CD4-positive, alpha-beta T cell treated with Interleukin-17A for 4 hours (primary cell): ENCODE measurements around the gene AADAT.

Source experiments
- DNase-seq: peaks from one replicate; pipeline ENCODE4 v3.0.0-alpha.2; 2020; ENCODE audit warnings: mixed read lengths

Gene AADAT

DNA sequence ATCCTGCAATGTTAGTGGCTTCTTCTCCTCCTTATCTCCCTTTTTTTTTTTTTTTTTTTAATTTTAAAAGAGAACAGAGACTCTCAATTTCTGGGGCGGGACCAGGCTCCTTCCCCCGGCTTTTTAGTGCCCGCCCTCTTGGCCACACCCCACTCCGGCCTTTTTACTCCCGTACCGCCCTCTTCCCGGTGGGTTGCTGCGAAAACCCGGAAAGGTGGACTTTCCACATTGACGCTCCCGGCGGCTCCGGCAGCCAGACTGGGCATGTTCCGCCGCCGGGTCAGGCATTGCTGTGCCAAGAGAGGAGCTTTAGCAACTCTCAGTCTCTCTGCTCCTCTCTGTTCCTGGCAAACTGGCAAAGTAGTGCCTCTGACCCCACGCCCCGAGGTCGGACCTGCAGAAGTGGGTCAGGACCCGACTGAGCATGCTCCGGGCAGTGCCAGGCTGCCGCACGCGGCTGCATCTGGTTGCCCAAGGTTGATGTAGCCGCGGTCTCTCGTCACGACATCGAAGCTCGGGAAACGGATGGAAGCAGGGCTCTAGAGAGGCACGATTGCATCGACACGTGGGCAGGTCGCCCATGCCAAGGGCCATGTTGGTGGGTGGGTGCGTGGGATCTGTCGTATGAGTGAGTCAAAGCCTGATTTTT lies 62.5 kb downstream of the AADAT start:
- DNase-seq = peak; percentile 94

DNA sequence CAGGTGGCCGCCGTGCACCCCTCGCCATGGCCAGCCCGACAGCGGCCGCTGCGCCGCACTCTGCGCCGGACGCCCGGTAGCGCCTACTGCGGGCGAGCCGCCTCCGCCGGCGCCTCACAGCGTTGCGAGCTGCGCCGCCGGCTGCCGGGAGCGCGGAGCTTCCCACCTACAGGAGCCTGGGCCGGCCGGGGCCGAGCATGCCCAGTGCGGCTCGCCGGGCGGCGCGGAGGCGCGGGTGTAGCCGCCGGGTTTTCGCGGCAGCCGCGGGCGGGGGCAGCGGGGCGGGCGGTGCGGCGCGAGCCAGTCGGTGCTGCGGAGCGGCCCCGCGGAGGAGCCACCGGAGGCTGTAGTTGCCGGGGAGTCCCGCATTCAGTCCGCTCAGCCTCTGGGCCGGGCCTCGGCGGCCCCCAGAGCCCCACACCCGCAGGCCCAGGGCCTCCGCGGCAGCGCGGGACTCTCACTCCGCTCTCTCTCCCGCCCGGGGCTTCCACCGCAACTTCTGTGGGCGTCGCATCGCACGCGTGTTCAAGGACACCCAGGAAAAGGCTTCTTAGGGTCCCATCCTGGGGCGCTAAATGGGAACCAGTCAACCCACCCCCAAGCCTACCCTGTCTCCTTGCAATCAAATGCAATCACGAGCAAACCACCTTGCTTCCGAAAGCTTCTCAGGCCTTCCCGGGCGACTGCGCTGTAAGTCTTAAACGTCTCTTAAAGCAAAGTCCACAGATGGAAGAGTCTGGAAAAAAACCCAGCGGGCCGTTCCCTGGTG lies 63.3 kb downstream of the AADAT start, which contains the start of gene MFAP3L:
Gene MFAP3L (minus strand): TSS at position 143 of the 769 bp plus-strand sequence. CDS start 20,518 bp downstream, outside the sequence.
- DNase-seq = peak; percentile 85

DNA sequence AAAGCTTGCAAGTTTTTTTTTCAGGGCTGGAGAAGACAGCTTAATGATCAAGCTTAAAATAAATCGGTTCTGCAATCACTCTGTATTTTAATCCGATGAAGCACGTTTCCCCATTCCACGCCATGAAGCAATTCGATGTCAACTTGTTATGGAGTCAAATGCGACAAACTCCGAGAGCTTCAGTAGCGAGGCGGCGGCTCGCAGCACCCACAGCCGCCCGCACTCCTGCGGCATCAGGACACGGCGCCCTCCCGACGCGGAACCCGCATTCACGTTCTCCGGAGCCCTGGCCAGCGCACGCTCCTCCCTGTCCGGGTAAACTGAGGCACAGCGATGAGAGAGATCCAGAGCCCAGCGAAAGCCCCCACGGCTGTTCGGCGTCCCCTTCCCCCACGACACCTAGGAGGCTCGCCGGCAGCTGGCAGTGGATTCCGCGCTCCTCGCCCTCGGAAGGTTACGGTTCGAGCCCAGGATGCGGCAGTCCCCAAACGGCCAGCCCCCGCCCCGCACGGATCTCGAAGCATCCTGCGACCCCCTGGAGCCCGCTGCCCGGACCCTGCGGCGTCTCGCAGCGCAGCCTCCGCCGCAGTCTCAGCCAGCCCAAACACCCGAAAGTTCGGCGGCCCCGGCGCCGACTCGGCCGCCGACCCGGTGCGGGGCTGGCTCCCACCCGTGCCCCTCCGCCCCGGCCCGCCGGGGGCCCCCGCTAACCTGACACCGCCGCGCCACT lies 64.1 kb downstream of the AADAT start:
- DNase-seq = peak; percentile 29

DNA sequence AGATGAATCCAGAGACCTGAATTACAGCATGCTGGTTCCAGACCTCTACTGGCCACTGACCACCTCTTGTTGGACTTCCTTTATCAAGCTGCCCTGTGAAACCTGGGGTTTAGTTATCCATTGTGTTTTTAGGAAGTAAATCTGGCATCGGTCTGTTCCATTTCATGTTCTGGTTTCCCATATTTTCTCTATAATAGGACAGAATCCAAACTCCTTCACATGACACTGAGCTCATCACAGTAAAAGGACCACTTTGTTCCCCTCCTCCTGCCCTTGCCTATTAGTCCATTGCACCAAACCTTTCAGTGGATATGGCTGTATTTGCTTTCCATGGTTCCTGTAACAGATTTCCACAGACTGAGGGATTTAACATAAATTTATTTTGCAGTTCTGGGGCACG lies 67.5 kb downstream of the AADAT start:
- DNase-seq = no peak

DNA sequence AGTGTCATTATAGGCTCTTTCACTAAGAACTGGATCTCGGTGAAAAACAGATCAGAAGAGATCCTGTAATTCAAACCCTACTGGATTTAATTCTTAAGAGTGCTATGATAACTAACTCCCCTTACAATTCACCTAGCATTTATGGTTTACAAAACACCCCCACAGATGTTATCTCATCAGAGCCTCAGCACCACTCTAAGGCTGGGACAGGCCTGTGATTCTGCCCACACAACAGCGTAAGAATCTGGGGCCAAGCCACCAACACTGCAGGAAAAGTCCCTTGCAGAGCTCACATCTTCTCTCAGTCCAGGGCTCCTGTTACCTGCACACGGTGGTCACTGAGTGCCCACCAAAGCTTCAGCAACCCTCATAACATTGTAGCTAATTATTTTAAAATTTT lies 72.5 kb downstream of the AADAT start:
- DNase-seq = no peak

DNA sequence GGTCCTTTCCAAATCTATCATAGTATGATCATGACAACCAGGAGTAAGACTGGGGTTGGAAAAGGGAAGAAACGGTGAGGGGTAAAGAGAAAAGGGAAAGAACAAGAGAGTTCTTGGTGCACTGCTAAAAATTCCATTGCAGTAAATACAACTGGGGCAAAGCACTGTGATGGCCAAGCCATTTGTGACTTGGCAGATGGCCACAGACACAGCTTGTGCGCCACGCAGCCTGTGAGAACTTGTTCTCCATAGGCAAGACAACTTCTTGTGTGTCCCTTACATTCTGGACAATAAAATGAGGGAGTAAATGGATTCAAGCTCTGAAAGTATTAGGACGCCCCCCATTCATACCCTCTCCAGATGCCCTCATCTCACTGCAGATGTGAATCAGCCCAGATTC lies 74.5 kb downstream of the AADAT start:
- no peak for DNase-seq

DNA sequence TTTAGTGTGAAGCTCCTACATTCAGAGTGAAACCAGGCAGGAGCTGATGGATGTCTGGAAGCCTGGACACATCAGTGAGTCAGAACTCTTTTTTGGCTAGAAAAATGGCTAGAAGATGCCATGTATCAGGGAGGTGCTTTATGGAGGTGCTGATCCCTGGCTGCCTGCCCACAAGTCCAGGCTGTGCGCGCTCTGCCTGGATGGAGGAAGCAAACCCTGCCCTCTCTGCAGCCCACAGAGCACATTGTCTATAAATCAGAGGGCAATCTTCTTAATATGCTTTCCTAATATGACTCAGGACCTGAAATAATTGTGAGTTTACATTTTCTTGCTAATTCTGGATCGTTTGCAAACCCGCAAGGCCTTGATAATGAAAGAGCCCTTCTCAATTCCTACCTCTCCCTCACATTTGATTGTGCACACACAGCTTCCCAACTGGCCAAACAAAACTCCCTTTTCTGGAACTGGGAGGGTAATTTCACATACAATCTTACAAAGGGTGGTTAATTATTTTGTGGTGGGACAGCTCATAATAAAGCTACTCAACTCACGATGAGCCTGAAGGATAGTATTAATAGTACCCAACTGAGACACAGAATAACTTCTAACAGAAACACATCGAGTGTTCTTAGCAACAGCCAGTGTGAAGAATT lies 75.3 kb downstream of the AADAT start:
- no peak for DNase-seq

DNA sequence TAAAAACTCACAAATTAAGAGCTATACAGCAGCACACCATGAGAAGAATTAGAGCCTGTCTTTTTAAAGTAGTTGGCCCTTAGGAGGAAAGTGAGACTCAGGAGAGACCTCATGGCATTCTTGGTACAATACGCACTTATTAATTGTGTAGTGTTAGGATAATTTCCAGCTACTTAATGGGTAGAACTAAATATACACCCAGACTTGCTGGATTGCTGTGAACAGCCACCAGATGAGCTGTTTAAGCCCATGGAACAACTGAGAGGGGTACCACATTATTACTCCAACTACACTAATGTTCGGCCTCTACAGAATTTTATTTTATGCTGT lies 77.2 kb downstream of the AADAT start:
- DNase-seq = no peak

DNA sequence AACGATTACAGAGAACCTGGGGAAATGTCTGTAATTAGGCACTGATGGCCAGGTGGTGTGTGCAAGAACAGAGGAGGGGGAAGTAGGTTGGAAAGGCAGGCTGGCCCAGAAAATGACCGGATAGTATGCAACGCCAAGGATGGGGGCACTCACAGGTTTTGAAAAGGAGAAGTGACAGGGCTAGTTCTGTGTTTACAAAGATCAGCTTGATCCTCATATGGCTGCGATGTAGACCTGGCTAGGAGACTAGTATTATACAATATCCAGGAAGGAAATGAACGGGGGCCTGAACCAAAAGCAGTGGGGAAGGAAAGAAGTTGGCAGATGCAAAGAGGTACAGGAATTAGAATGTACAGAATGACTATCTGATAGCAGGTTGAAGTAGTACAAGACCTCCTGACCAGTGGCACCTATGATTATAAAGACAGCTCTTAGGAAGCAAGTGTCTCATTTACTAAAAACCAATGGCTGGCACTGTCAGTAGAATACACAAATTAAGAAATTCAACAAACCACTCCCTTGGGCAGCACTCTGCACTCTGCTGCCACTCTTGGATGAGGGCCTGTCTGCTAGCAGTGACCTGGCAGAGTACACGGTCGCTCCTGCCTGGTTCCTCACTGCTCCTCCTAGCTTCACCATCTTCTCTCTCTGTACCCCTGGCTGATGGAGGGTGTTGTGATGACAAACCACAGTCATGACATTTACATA lies 77.7 kb downstream of the AADAT start:
- no peak for DNase-seq
